GM12801 (cell line): ENCODE measurements around the gene DPH6.

ENCODE experiments used
- CTCF ChIP-seq: IDR thresholded peaks from one replicate; pipeline ENCODE4 v1.5.1; 2011; ENCODE audit warnings: control low read depth; ENCODE audit not compliant: insufficient read length; ENCODE audit errors: extremely low read depth

DPH6 gene

GRCh38 chr15:35325374-35325941 is 220.5 kb downstream of the DPH6 start:
- TF ChIP-seq CTCF: no peak

- TF ChIP-seq CTCF: no peak
These were observed 222.8 kb downstream of the DPH6 start for GRCh38 chr15:35323141-35323540.

GRCh38 chr15:35321926-35322325 is 224.0 kb downstream of the DPH6 start:
- no peak for TF ChIP-seq CTCF

DNA sequence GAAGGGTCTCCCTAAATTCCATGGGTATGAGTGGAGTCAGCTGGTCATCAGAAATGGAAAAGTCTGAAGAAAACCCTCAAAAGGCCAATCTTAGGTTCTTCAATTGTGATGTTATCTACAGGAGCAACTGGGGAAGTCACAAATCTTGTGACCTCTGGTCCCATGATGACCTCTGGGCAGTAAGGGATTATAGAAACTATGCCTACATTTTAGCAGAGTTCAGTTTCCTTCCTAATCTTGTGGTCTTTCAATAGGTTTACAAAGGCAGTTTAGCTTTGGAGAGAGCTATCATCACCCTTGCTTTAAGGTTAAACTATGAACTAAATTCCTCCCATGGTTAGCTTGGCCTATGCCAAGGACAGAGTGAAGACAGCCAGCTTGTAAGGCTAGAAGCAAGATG is 225.1 kb downstream of the DPH6 start:
- no peak for TF ChIP-seq CTCF
